ENCODE results near the gene RCAN2. TPM values are rescaled to one million over a fixed set of nuclear protein-coding genes. Genes with fewer than 3 reads are reported as not detected.

The RCAN2 gene
- total and polyA plus RNA-seq, 10 donors, result 2.4 to 15.7 (median 7.2) TPM

- Histone ChIP-seq H3K27ac (no peak overlapping the region), H3K9me3 (no peaks in the 10 kb centered on the region), H3K27me3 (replicated peaks in 1 of 7) (no peaks in the 10 kb centered on the region), H3K36me3 (no peaks in the 10 kb centered on the region), H3K4me3 (no peak overlapping the region), H3K4me1 (peaks cover 0 to 9% (median 5%) of the 10 kb centered on the region in 6 donors)
- intact Hi-C loops (cut with DNase I; ENCODE audit: low total_unique reads), result no loop called here
- no peak for DNase-seq
- WGBS, 5 donors, result 92 to 100% (median 95%) methylated on average over 1 of the region's 1 CpG
- TF ChIP-seq POLR2A (IDR thresholded peaks at IDR 0.05) (no peak), POLR2AphosphoS5 (IDR thresholded peaks at IDR 0.05) (no peak), CTCF (IDR thresholded peaks at IDR 0.05 in 8 of 11, conservative IDR thresholded peaks at IDR 0.05 in 3 of 11) (no peak)
Observed at GRCh38 chr6:46244670-46245069, 246.6 kb downstream of the RCAN2 start.

GRCh38 chr6:46243754-46244153, 247.5 kb downstream of the RCAN2 start:
- Histone ChIP-seq H3K4me1 (peaks cover 0 to 9% (median 5%) of the 10 kb centered on the region in 6 donors), H3K27ac (no peak overlapping the region), H3K4me3 (no peak overlapping the region), H3K36me3 (no peaks in the 10 kb centered on the region), H3K9me3 (no peaks in the 10 kb centered on the region), H3K27me3 (replicated peaks in 1 of 7) (no peaks in the 10 kb centered on the region)
- WGBS, 5 donors, result 85 to 93% (median 87%) methylated on average over 5 of the region's 5 CpGs
- intact Hi-C loops (cut with DNase I; ENCODE audit: low total_unique reads), result no loop called here
- TF ChIP-seq POLR2A (IDR thresholded peaks at IDR 0.05) (no peak), CTCF (IDR thresholded peaks at IDR 0.05 in 8 of 11, conservative IDR thresholded peaks at IDR 0.05 in 3 of 11) (no peak), POLR2AphosphoS5 (IDR thresholded peaks at IDR 0.05) (no peak)
- DNase-seq, result no peak

- Histone ChIP-seq H3K4me3 (no peak overlapping the region), H3K27ac (no peak overlapping the region), H3K9me3 (no peaks in the 10 kb centered on the region), H3K4me1 (peaks cover 0 to 9% (median 5%) of the 10 kb centered on the region in 6 donors), H3K36me3 (no peaks in the 10 kb centered on the region), H3K27me3 (replicated peaks in 1 of 7) (no peaks in the 10 kb centered on the region)
- WGBS, 5 donors, result 67 to 82% (median 74%) methylated on average over 4 of the region's 4 CpGs
- intact Hi-C loops (cut with DNase I; ENCODE audit: low total_unique reads), result no loop called here
- DNase-seq, result no peak
- TF ChIP-seq POLR2A (IDR thresholded peaks at IDR 0.05) (no peak), CTCF (IDR thresholded peaks at IDR 0.05 in 8 of 11, conservative IDR thresholded peaks at IDR 0.05 in 3 of 11) (no peak), POLR2AphosphoS5 (IDR thresholded peaks at IDR 0.05) (no peak)
Observed at GRCh38 chr6:46242921-46243320, 248.3 kb downstream of the RCAN2 start.

GRCh38 chr6:46240866-46241565, 250.2 kb downstream of the RCAN2 start:
- WGBS, 5 donors, result 58 to 72% (median 59%) methylated on average over 5 of the region's 5 CpGs
- Histone ChIP-seq H3K9me3 (no peaks in the 10 kb centered on the region), H3K4me1 (peaks cover 0 to 9% (median 5%) of the 10 kb centered on the region in 6 donors), H3K27me3 (replicated peaks in 1 of 7) (no peaks in the 10 kb centered on the region), H3K27ac (no peak overlapping the region), H3K4me3 (no peak overlapping the region), H3K36me3 (no peaks in the 10 kb centered on the region)
- no peak for TF ChIP-seq POLR2AphosphoS5 (IDR thresholded peaks at IDR 0.05)
- no peak for TF ChIP-seq CTCF (IDR thresholded peaks at IDR 0.05 in 8 of 11, conservative IDR thresholded peaks at IDR 0.05 in 3 of 11)
- TF ChIP-seq POLR2A (IDR thresholded peaks at IDR 0.05), result no peak
- intact Hi-C loops (cut with DNase I; ENCODE audit: low total_unique reads), result no loop called here
- no peak for DNase-seq
